ENCODE measurements around the gene C3. TPM values are rescaled to one million over a fixed set of nuclear protein-coding genes. Genes with fewer than 3 reads are reported as not detected.

Gene C3
- polyA plus RNA-seq, 2 of the 4 experiments (the other 2 are of a cell fraction), result 45.4 to 70.9 TPM

- FAIRE-seq (no peak), DNase-seq (ENCODE audit: low read depth in 1 of 2, low spot score in 1 of 2) (no peak), ATAC-seq (no peak)
- TF ChIP-seq E2F6 (IDR thresholded peaks at IDR 0.05; ENCODE audit: borderline replicate concordance, low read depth), result no peak
- TF ChIP-seq, protein P1, sequence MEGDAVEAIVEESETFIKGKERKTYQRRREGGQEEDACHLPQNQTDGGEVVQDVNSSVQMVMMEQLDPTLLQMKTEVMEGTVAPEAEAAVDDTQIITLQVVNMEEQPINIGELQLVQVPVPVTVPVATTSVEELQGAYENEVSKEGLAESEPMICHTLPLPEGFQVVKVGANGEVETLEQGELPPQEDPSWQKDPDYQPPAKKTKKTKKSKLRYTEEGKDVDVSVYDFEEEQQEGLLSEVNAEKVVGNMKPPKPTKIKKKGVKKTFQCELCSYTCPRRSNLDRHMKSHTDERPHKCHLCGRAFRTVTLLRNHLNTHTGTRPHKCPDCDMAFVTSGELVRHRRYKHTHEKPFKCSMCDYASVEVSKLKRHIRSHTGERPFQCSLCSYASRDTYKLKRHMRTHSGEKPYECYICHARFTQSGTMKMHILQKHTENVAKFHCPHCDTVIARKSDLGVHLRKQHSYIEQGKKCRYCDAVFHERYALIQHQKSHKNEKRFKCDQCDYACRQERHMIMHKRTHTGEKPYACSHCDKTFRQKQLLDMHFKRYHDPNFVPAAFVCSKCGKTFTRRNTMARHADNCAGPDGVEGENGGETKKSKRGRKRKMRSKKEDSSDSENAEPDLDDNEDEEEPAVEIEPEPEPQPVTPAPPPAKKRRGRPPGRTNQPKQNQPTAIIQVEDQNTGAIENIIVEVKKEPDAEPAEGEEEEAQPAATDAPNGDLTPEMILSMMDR (IDR thresholded peaks at IDR 0.05), result no peak
- no peak for TF ChIP-seq ZNF302 (CRISPR knock-in tag; IDR thresholded peaks at IDR 0.05)
- TF ChIP-seq HOXA7 (CRISPR knock-in tag; IDR thresholded peaks at IDR 0.05), result no peak
- TF ChIP-seq RNF2 (IDR thresholded peaks at IDR 0.05; ENCODE audit: borderline replicate concordance, low read depth), result no peak
- no peak for TF ChIP-seq CBX8 (IDR thresholded peaks at IDR 0.05)
- Histone ChIP-seq H3K9me3 (no peaks in the 10 kb centered on the region), H3K27ac (no peak overlapping the region), H3K4me1 (no peaks in the 10 kb centered on the region), H3K4me3 (no peak overlapping the region), H3K4me2 (no peak overlapping the region)
- ChIA-PET CTCF (interaction anchor here (0.7 to 1.1 kb wide), 2 partner anchors 53 to 483 kb away, joined by 3 to 4 read pairs; no protein-coding TSS in a partner anchor), POLR2A (no interaction called here)
- 80% methylated on average over 4 of the region's 4 CpGs for WGBS (ENCODE audit: missing lambda C conversion rate)
These were observed 36.5 kb downstream of the C3 start for GRCh38 chr19:6683971-6684370.

GRCh38 chr19:6682607-6683128 lies 37.8 kb downstream of the C3 start:
- WGBS (ENCODE audit: missing lambda C conversion rate), result 28% methylated on average over 3 of the region's 3 CpGs
- no peak for TF ChIP-seq HOXB5 (CRISPR knock-in tag; IDR thresholded peaks at IDR 0.05)
- TF ChIP-seq EHF (CRISPR knock-in tag; IDR thresholded peaks at IDR 0.05), result no peak
- no peak for TF ChIP-seq RAD21 (conservative IDR thresholded peaks at IDR 0.05 in 1 of 2, IDR thresholded peaks at IDR 0.05 in 1 of 2)
- TF ChIP-seq MYC (IDR thresholded peaks at IDR 0.05; ENCODE audit: borderline replicate concordance, low read length), result no peak
- Histone ChIP-seq H3K4me2 (no peak overlapping the region), H3K4me1 (no peaks in the 10 kb centered on the region), H3K9me3 (no peaks in the 10 kb centered on the region), H3K27ac (no peak overlapping the region), H3K4me3 (no peak overlapping the region)
- DNase-seq (ENCODE audit: low read depth in 1 of 2, low spot score in 1 of 2) (no peak), ATAC-seq (no peak), FAIRE-seq (no peak)
- ChIA-PET CTCF (interaction anchor here (1.9 kb wide), 1 partner anchor 9 kb away, joined by 4 read pairs; no protein-coding TSS in a partner anchor), POLR2A (no interaction called here)

DNA sequence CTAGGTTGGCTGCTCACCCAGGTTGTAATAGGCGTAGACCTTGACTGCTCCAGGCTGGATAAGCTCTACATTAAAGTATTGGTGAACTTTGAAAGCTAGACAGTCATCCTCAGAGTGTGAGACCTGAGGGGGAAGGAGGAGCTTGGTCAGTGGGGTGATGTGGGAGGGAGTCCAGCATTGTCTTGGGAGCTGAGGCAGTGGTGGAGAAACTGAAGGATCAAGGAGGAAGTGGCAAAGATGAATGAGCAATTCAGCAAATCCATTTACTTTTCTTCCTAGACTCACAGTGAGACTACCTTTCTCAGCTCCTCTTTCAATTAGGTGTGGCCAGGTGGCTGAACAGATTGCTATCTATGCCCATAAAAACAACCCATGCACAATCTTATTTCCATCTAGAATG lies 40.3 kb downstream of the C3 start:
- ATAC-seq, result no peak
- DNase-seq (ENCODE audit: low read depth in 1 of 2, low spot score in 1 of 2), result no peak
- no peaks in the 10 kb centered on the region for H3K9me3 ChIP-seq
- H3K4me3 ChIP-seq, result no peak overlapping the region
- no peak for TF ChIP-seq TP53 (CRISPR knock-in tag; IDR thresholded peaks at IDR 0.05)
- no peak for TF ChIP-seq E2F6 (IDR thresholded peaks at IDR 0.05; ENCODE audit: borderline replicate concordance, low read depth)
- CTCF ChIA-PET, result interaction anchor here (1.1 to 1.8 kb wide), 2 partner anchors 35 to 37 kb away, joined by 3 to 6 read pairs; no protein-coding TSS in a partner anchor
- WGBS (ENCODE audit: missing lambda C conversion rate), result 100% methylated on average over 1 of the region's 1 CpG
- H3K4me1 ChIP-seq, result peaks cover 3% of the 10 kb centered on the region
- no peak for FAIRE-seq
- no peak overlapping the region for H3K27ac ChIP-seq
- no peak overlapping the region for H3K4me2 ChIP-seq
- POLR2A ChIA-PET, result no interaction called here

DNA sequence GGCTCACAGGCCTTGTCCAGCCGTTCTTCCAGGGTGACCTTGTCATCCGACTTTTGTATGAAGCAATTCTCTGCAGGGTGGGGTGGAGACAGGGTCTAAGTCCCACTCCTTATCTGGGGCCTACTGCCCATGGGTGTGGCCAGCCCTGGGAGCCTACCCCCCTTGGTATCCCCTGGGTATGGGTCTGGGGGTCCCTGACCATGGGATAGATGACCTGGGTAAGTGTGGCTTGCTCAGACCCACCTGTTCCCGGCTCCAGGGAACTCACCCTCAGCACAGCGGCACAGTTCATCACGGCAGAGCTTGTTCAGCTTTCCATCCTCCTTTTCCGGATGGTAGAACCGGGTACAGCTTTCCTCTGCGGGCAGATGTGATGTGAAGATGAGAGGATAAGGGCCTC lies 41.3 kb downstream of the C3 start:
- no peak overlapping the region for H3K27ac ChIP-seq
- H3K4me1 ChIP-seq, result peaks cover 11% of the 10 kb centered on the region
- POLR2A ChIA-PET, result no interaction called here
- H3K4me2 ChIP-seq, result no peak overlapping the region
- no peak for FAIRE-seq
- no peak for TF ChIP-seq POLR2AphosphoS2 (conservative IDR thresholded peaks at IDR 0.05; ENCODE audit: low read length)
- no peak for TF ChIP-seq RAD21 (conservative IDR thresholded peaks at IDR 0.05 in 1 of 2, IDR thresholded peaks at IDR 0.05 in 1 of 2)
- TF ChIP-seq TP53 (CRISPR knock-in tag; IDR thresholded peaks at IDR 0.05), result no peak
- no peak for TF ChIP-seq ATOH8 (CRISPR knock-in tag; IDR thresholded peaks at IDR 0.05; ENCODE audit: low read depth)
- TF ChIP-seq CBX8 (IDR thresholded peaks at IDR 0.05), result no peak
- TF ChIP-seq POLR2A (IDR thresholded peaks at IDR 0.05; ENCODE audit: low read length), result no peak
- TF ChIP-seq NPAS2 (CRISPR knock-in tag; IDR thresholded peaks at IDR 0.05; ENCODE audit: borderline replicate concordance), result no peak
- TF ChIP-seq EHF (CRISPR knock-in tag; IDR thresholded peaks at IDR 0.05), result no peak
- TF ChIP-seq, protein P2, sequence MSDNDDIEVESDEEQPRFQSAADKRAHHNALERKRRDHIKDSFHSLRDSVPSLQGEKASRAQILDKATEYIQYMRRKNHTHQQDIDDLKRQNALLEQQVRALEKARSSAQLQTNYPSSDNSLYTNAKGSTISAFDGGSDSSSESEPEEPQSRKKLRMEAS (IDR thresholded peaks at IDR 0.05), result no peak
- TF ChIP-seq ZSCAN20 (CRISPR knock-in tag; IDR thresholded peaks at IDR 0.05), result no peak
- no peak for TF ChIP-seq KDM1A (IDR thresholded peaks at IDR 0.05; ENCODE audit: low read depth)
- 90% methylated on average over 2 of the region's 8 CpGs for WGBS (ENCODE audit: missing lambda C conversion rate)
- CTCF ChIA-PET, result no interaction called here
- H3K4me3 ChIP-seq, result no peak overlapping the region
- no peaks in the 10 kb centered on the region for H3K9me3 ChIP-seq
- no peak for ATAC-seq
- no peak for DNase-seq (ENCODE audit: low read depth in 1 of 2, low spot score in 1 of 2)
